HL-60/S4 treated with phorbol 12-myristate 13-acetate at 8.2 ng/mL for 4 days and 3 days (cell line): ENCODE data around the gene CPNE4.

Source experiments
- in situ Hi-C: fragments of 300-500 bp; cut with MboI; formaldehyde crosslinking; loops from 2 replicates; pipeline ENCODE4 v1.15.0; 2022; ENCODE audit warnings: low sequenced_read_pairs

CPNE4 gene

DNA sequence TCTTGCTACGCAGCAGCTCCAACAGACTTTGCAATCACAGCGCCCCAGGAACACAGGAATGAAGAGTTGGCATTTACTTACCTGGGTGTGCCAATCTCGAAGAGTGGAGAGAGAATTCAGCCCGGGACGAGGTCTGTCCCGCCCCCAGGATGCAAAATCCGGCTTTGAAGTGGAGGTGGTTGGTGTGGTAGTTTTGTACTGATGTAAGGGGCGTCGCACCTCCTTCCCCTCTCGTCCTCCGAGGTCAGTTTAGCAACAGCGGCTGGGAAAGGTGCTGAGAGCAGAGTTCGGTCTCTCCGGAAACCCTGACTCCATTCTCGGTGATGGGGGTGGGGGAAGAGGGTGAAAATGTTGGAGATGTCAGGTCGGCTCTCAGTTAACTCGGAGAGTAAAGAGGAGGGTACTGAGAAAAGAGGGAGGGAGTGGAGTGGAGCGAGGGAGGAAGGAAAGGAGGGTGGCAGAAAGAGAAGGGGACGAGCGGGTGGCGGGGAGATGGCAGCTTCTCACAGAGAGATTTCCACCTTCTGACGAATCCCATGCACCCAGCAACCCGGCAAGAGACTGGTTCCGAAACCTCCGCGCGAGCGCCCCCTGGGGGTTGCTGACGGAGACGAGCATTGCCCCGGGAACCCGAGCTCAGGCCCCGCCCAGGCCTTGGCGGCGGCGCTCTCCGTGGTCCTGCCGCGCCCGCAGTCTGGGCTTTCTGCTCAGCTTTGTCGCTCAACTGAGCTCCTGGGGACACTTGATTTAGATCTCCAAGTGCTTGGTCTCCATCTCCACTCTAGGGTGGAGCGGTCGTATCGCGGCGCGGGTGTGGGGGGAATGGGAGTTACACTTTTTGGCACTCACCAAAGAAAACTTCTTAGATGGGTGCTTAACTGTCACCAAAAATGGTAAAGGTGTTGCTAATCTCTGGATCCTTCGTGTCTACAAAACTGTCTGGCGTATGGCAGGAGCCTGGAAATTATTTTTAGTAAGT is at the start of gene CPNE4:
Gene CPNE4 (minus strand): TSS at position 529 of the 979 bp plus-strand sequence.
- in situ Hi-C loops, result loop anchor here (25.0 kb wide), 1 partner anchor 997 kb away; the partner anchor contains the start of genes ASTE1 and NEK11

DNA sequence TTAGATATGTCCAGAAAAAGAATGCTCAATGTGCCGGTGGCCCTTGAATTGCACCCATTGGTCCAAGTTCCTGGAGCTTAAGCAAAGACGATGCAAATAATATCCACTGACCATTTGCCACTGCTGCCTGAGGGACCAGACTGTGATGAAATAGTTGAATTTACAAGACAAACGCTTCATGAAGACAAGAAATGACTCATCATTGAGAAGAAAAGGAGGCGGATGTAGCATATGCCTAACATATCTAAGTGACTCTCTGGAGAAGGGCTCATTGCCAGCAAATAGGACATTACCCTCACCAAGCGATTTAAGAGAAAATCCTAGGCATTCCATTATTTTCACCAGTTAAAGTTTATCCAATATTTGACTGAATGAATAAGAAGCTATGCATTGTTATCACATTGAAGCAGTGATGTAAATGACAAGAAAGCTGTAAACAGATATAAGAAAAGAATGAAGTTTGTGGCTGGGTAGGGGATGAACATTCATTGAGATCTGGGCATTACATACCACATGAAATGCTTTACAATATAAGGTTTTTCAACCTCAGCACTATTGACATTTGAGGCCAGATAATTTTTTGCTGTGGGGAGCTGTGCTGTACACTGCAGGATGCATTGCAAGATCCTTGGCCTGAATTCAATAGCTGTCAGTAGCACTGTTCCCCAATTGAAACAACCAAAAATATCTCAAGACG is 48.9 kb upstream of the CPNE4 start:
- in situ Hi-C loops, result no loop called here

DNA sequence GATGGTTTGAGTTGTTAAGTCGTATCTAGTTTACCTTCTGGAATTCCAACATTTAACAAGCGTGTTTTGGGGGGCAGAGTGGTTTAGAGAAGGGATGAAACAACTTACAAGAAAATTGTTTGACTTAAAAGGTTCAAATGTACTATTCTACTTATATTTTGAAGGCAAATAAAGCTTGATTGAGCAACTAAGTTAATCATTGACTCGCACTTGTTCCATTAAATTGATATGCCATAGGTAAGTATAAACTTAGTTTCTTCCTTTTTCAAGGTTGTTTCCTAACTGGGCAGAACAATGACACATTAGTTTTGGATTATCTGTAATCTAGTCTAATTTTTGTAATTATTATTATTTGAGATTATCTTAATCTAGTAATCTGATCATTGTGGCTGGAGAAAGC is 48.3 kb upstream of the CPNE4 start:
- in situ Hi-C loops, result no loop called here

DNA sequence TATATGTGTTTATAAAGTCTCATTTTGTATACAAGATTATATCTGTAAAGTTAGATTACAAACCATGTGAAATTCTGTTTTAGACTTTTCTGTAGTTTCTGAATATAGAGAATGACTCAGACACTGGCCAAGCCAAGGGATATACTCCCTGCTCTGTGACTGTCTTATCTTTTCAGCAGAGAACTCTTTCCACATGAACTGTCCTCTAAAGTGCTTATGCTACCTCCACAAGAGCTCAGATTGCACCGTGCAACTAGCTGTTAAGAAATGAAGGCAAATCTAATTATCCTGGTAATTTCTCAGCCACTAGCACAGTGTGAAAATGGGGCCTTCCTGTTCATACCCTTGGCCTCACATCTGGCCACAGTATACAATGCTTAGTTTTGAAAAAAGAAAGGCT is 44.3 kb upstream of the CPNE4 start:
- in situ Hi-C loops, result no loop called here

DNA sequence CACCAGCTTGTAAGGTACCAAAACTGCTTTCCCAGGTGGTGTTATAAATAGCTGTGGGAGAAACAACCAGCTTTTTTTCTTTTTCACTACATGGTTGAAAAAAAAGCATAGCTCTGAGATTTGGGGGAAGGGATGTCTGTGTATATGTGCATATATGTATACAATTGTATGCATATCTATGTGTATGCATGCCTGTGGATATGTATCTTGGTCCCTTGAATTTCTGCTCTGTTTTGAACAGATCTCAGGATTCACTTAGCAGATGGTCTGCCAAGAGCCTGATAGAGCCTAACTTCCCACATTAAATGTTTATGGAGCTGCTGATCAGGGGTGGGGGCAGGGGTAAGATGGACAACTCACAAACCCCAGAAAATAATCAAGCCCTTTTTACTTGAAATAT is 39.0 kb upstream of the CPNE4 start:
- in situ Hi-C loops, result no loop called here

DNA sequence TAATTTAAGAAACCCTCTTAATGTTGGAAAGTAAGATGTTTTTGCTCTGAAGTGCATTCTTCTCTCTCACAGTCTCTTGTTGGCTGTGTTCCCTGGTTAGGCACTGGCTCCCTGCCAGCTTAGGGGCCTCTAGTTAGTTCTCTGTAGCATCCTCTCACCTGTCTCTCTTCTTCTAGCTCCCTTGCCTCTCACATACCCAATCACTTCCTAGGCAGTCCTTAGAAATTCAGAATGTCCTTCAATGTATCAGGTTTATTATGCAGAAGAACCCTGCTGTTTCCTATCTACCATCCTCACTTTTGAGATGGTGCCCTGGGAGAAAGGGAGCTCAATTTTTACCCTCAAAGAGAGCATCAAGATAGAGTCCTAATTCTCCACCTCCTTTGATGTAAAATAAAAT is 36.2 kb upstream of the CPNE4 start:
- in situ Hi-C loops, result no loop called here

DNA sequence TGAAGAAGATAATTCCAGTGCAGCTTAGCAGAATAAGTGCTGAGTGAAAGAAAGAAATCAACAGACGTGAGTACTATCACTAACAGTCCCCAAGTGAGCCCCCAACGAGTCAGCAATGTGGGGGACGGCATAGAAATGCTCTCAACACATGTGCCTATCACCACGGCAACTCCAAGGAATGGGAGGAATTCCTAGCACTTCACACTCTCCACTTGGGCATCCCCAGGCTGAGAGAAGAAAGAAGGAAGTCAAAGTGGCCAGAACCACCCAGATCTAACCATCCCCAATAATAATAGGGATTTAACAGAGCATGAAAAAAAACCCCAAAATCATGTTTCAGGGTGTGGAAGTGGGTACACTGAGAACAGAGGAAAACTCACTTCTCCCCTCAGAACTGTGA is 29.3 kb upstream of the CPNE4 start:
- in situ Hi-C loops, result no loop called here

DNA sequence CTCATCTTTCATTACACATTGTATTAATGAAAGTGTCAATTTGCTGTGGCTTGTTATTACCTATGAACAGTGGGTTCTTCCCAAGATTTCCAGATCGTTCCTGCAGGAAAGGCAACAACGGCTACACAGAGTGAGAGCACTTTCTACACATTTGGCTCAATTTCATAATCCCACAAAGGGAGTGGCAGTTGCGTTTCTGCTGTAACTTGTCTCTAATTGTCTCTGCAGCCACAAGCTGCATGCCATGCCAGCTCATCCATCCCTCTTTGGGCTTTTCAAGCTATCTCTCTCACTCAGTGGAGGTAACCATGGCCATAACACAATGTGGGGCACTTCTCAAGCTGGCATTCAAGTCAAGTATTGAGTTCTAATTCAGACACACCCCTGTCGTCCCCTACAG is 27.7 kb upstream of the CPNE4 start:
- in situ Hi-C loops, result no loop called here

DNA sequence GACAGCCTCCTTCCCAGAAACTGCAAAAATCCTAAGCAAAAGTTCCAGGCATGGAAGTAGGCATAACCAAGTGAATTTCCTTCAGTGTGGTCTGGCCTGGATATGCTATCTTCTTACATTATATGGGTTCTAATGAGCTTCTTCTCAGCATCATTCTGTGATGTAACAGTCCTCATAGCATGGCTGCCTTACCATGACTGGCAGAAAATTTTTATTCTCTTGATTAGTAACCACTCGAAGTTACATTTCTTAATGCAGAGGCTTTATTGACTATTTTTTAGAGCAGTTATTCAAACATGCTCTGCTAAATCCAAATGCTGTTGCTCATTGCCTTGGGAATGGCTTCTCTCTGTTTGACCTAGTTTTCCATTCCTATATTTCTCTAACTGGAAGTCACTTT is 21.1 kb upstream of the CPNE4 start:
- in situ Hi-C loops, result no loop called here

DNA sequence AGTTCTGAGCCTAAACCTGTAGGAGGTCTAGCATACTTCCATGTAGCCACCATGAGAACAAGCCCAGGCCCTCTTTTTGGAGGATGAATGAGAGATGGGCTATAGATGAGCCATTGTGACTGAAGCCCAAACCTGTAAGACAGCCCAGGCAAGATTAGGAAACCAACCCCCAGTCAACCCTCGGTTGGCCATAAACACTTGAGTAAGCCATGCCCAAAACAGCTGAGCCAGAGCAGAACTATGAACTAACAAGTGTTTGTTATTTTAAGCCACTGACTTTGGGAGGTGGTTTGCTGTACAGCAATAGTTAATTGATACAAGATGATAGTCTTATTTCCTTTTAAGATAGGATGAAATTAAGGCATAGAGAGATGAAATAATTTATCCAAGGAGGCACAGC is 12.4 kb upstream of the CPNE4 start:
- in situ Hi-C loops, result loop anchor here (25.0 kb wide), 1 partner anchor 1010 kb away; the partner anchor contains the start of genes ASTE1 and NEK11

DNA sequence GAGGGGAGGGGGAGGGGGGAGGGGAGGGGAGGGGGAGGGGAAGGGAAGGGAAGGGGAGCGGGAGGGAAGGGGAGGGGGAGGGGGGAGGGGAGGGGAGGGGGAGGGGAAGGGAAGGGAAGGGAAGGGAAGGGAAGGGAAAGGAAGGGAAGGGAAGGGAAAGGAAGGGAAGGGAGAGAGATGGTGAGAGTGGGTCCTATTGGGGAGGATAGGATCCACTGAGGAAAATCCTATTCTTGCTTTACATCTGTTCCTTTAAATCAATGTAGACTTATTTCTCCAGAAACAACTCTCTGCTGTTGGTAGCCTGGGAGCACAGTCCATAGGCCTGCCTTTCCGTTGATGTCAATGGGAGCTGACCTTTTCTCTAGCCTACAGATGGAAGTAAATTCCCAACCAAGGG is 10.1 kb upstream of the CPNE4 start:
- in situ Hi-C loops, result loop anchor here (25.0 kb wide), 1 partner anchor 1008 kb away; the partner anchor contains the start of genes ASTE1 and NEK11

DNA sequence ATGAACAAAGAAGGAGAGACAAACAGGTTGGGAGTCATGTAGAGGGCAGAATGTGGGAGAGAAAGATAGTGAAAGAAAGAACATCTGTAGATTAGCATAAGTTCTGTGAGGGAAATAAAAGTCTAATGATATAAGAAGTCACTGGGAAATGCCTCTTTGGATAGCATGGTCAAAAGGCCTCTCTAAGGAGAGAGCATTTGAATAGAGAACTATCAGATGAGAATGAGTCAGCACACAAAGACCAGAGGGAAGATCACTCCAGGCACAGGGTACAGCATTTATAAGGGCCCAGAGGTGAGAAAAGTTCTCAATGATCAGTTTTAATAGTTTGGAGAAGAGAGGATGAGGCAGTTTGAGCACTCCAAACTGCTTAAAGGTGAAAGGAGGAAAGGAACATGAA is 7.9 kb upstream of the CPNE4 start:
- in situ Hi-C loops, result loop anchor here (25.0 kb wide), 1 partner anchor 1005 kb away; the partner anchor contains the start of genes ASTE1 and NEK11

DNA sequence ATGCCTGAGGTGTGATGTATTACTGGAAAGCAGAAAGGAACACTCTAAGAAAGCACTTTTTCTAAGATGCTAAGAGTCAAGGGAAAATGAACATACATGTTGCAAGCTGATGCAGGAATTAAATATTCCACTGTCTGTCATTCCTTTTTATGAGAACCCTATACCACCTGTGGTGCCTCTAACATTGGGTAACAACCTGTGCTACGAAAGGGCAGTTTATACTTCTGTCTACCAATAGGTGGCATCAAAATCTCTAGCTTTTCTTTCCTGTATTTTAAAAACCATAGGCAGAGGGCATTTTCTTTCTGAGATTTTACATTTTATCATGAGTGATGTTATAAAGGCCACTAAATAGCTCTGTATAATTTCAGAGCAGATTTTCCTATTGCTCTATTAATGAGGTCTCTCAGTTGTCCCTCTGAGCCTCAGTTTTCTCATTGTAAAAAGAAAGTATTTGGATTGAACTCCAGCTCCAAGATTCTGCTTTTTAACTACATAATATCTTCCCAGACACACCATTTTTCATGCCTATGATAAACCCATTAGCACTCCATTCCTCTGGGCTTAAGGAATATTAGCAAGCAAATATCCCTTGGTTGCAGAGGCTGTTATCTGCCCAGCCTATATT is 3.5 kb upstream of the CPNE4 start:
- in situ Hi-C loops, result loop anchor here (25.0 kb wide), 1 partner anchor 1001 kb away; the partner anchor contains the start of genes ASTE1 and NEK11

DNA sequence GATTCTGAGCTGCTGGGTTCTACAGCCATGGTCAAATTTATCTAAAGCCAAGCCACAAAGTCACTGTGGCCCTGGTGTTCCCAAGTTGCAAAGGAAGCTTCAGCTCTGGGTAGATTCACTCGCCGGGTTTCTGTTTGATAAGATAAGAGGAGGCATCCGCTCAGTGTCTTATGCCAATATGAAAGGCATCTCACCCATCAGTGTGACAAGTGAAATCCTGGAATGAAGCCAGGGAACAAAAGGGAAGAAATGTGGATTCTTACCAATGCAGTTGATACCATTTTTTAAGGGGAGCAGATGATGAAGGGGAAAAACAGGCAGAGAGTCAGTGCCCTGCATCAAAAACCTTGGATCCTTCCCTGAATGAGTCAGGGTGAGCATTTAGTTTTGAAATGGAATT is 2.8 kb upstream of the CPNE4 start:
- in situ Hi-C loops, result loop anchor here (25.0 kb wide), 1 partner anchor 1000 kb away; the partner anchor contains the start of genes ASTE1 and NEK11

DNA sequence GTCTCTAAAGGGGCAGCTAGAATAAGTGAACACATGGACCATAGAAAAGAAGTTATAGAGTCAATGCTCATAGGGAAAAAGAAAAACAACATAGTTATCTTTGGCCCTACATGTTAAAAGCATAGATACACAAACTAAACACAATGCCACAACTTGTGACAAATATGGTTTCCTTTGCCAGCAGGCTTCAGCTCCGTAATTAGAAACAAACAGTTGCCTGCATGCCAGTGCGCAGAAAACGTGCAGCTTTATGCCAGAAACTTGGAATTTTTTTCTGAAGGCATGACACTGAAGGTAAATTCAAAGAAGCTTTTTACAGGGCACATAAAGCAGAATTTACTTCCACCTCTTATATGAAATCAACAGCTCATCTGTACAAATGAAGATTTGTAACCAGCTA is 2.2 kb upstream of the CPNE4 start:
- in situ Hi-C loops, result loop anchor here (25.0 kb wide), 1 partner anchor 1000 kb away; the partner anchor contains the start of genes ASTE1 and NEK11

DNA sequence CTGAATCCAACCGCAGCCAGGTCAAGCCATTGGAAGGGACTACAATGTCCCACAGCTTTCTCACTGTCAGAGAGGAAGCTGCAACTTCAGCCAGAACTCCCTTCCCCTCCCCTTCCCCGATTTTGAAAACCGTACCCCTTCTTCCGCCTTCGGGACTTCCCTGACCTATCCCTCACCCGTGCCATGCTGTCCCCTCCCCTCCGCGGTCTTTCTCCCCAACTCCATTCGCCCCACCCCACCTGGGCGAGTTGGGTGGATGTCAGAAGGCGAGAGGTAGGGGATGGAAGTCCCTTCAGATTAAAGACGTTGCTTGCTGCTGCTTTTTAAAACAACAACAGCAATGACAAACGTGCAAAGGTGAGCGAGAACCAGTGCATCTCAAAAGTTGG is 723 bp downstream of the CPNE4 start:
- in situ Hi-C loops, result loop anchor here (25.0 kb wide), 1 partner anchor 997 kb away; the partner anchor contains the start of genes ASTE1 and NEK11

DNA sequence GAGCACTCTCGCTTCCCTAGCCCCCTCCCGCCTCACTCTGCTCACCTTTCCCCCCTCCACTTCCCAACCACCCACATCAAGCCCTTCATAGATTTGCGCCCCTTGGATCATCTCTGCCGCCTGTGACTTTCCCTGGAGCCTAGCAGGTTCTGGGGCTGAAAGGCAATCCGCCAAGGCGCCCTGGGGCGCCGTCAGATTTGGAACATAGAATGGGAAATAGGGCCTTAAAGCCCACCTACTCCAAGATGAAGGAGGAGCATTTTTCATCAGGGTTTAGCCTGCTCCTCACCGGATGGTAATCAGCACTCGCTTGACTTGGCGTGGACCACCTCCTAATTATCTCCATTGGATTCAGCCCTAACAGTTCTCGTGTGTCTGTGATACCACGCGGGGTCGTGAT is 1.3 kb downstream of the CPNE4 start:
- in situ Hi-C loops, result loop anchor here (25.0 kb wide), 1 partner anchor 996 kb away; the partner anchor contains the start of genes ASTE1 and NEK11

DNA sequence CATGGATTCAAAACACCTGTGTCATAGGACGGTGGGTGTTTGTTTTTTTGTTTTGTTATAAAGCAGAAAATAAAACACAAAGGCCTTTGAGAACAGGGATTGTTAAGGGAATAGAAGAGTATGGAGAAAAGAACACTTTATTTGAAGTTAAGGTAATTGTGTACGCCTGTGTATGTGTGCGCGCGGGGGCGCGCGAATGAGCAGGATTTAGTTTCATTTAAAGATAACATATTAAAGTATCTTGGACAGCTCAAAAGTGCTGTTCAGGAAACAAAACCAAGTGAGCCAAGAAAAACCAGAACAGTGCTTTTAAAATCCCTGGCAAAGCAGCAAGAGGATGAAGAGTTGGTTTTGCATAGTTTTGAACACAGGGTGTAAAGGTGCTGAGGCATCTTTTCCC is 1.9 kb downstream of the CPNE4 start:
- in situ Hi-C loops, result loop anchor here (25.0 kb wide), 1 partner anchor 996 kb away; the partner anchor contains the start of genes ASTE1 and NEK11

DNA sequence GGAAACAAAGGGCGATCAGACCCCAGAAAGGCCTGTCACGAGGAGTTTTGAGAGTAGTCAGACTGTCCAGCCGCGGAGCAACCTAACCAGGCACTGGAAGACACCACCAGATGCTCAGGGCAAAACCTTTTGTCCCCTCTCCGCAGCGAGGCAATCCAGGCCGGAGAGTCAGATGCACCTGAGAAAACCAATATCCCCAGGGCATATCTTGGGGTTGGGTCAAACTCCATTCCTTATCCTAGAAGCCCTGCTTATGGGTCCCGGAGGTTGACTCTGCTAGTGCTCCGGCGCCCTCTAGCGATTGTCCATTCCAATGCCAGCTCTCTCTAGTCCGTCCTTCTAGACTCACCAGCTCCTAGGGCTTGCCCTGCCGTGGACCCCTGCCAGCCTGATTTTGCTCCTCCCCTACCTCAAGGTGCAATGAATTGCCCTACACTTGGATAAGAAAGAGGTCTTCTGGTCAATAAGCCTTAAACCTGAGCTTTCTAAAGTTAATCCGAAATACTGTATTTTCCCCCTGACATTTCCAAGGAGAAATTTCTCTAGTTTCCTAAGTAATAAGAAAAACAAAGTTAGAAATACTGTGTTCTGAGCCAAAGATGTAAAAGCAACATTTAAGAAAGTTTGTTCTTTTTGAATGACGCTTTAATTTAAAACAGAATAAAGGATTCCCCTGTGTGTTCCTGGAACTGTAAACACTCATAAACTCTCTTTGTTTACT is 5.5 kb downstream of the CPNE4 start:
- in situ Hi-C loops, result loop anchor here (25.0 kb wide), 1 partner anchor 992 kb away; the partner anchor contains the start of genes ASTE1 and NEK11

DNA sequence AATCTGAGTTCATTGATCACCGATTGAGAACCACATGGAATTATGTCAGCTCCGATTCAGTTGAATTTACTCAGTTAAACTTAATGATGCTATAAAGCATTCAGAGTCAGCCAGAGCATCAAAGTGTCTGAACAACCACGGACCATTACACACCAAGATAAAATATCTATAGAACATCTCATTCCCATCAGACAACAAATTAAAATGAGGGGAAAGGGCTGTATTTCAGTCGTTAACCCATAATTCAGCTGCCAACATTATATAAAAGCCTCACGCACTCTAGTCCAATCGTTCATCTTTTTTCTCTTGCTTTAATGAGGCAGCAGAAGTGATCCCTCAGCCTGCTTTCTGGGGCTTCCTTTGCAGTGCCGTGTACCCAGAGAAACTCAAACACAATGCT is 11.9 kb downstream of the CPNE4 start:
- in situ Hi-C loops, result no loop called here
